SK-N-MC (cell line): ENCODE results near the gene HK2.

ENCODE experiments used
- EZH2 ChIP-seq: fragments of 200-600 bp; sonication (generic); IDR thresholded peaks from one replicate; pipeline ENCODE4 v1.6.1; 2017; ENCODE audit warnings: antibody characterized with exemption
- POLR2AphosphoS5 ChIP-seq: IDR thresholded peaks from 2 replicates; pipeline ENCODE4 v1.6.1; 2012; ENCODE audit warnings: mild to moderate bottlenecking, low read depth, low read length, borderline replicate concordance

DNA sequence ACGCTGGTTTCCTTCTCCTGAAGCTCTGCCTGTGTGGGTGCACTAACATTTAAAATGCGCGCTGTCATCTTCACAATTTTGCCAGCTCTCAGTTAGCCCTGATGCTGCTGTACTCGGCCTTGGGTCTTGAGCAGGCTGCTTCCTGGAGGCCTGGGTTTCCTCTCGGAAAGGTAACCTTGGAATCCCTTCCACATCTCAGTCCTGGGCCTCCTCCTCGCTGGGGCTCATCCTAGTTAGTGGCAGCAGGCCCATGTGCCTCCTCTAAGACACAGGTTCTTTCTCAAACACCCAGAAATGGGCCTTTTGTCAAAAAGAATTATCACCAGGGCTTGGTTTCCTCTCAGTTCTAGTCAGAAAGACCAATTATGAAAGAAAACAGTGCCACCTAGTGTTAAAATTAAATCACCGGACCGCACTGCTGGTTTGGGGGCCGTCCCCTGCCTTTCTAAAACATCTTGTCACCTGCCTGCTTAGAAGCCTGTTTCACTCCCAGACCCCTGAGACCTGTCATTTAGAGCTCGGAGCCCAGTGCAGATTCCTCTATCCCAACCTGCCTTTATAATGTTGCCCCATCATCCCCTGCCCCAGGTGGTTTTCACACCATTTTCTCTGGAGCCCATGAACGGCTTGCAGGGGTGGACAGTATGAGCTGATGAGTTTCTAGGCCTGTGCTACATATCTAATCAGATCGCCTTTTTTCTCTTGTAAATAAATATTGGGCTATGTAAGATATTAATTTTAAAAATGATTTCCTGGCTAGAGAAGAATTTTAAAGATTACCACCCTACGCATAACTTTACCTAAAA is 42.4 kb downstream of the HK2 start:
- TF ChIP-seq EZH2 (no peak), POLR2AphosphoS5 (no peak)
